Thyroid gland (tissue), 4 donors: ENCODE results near the gene KIF5C. TPM values are rescaled to one million over a fixed set of nuclear protein-coding genes. Genes with fewer than 3 reads are reported as not detected.

Experiments
- DNase-seq, 2 donors: peaks; one replicate each; pipeline ENCODE4 v3.0.0-alpha.2; 2019
- H3K27ac ChIP-seq, 3 donors: fragments of 200-600 bp; sonication (generic); 1 replicate in 2 of 3; 2 replicates in 1 of 3; pipeline ENCODE4 v1.5.1; 2016 to 2019; ENCODE audit warnings: mild to moderate bottlenecking in 1 of 3, moderate library complexity in 1 of 3
- H3K27me3 ChIP-seq: fragments of 200-600 bp; sonication (generic); one replicate; pipeline ENCODE4 v1.5.1; 2019
- H3K36me3 ChIP-seq, 2 donors: fragments of 200-600 bp; sonication (generic); one replicate each; pipeline ENCODE4 v1.5.1; 2016 to 2019
- H3K4me1 ChIP-seq, 2 donors: fragments of 200-600 bp; sonication (generic); one replicate each; pipeline ENCODE4 v1.5.1; 2017 to 2019
- H3K4me3 ChIP-seq, 3 donors: fragments of 200-600 bp; sonication (generic); replicated peaks in 1 of 3; 1 replicate in 2 of 3; 2 replicates in 1 of 3; pipeline ENCODE4 v1.5.1; 2016; ENCODE audit warnings: mild to moderate bottlenecking in 1 of 3
- H3K9me3 ChIP-seq: fragments of 200-600 bp; sonication (generic); one replicate; pipeline ENCODE4 v1.5.1; 2017
- CTCF ChIP-seq, 6 experiments: fragments of 200-600 bp in 3 of 6; fragments of 450-650 bp in 3 of 6; sonication (generic) in 3 of 6; IDR thresholded peaks; one replicate each; pipeline ENCODE4 v1.5.1; 2016 to 2019; ENCODE audit warnings: antibody characterized with exemption in 6 of 6, mild to moderate bottlenecking in 2 of 6, inconsistent platforms in 1 of 6, moderate library complexity in 1 of 6
- POLR2A ChIP-seq, 2 donors: fragments of 450-650 bp; IDR thresholded peaks; one replicate each; pipeline ENCODE4 v1.6.1; 2017; ENCODE audit warnings: antibody characterized with exemption in 2 of 2, mild to moderate bottlenecking in 2 of 2, moderate library complexity in 1 of 2
- WGBS, 2 donors: methylation state at CpG; one replicate each; pipeline ENCODE4 v1.1.5; 2017; 5-methylcytosine and 5-hydroxymethylcytosine counted together
- intact Hi-C: fragments of 100-400 bp; cut with DNase I; formaldehyde crosslinking; loops from one replicate; pipeline ENCODE4 v1.15.1; 2023
- total RNA-seq, 4 donors: library from RNA; depleted of rRNA; stranded (reverse); fragments of >200 nt; gene quantifications; one replicate each; pipeline ENCODE4 v1.2.3, GENCODE V29; 2016

Gene KIF5C
- total RNA-seq, 4 donors from 2014 or later: 1.9 to 2.8 (median 2.3) TPM

- Histone ChIP-seq H3K4me1 (peaks cover 11 to 23% of the 10 kb centered on the region in 2 donors), H3K9me3 (no peaks in the 10 kb centered on the region), H3K27ac (peak overlapping the region in 1 of 3 donors; percentile 17), H3K4me3 (no peak overlapping the region), H3K36me3 (no peaks in the 10 kb centered on the region), H3K27me3 (no peaks in the 10 kb centered on the region)
- 51 to 61% methylated on average over 6 of the region's 6 CpGs for WGBS, 2 donors
- TF ChIP-seq POLR2A (IDR thresholded peaks at IDR 0.05) (no peak), CTCF (IDR thresholded peaks at IDR 0.05) (no peak)
- intact Hi-C loops: no loop called here
- DNase-seq: peak; percentile 34 to 44
Measured at GRCh38 chr2:148903294-148903693, 28.3 kb downstream of the KIF5C start.

- Histone ChIP-seq H3K4me1 (peaks cover 11 to 23% of the 10 kb centered on the region in 2 donors), H3K27ac (no peak overlapping the region), H3K36me3 (no peaks in the 10 kb centered on the region), H3K9me3 (no peaks in the 10 kb centered on the region), H3K27me3 (no peaks in the 10 kb centered on the region), H3K4me3 (no peak overlapping the region)
- intact Hi-C loops: no loop called here
- DNase-seq: no peak
- TF ChIP-seq POLR2A (IDR thresholded peaks at IDR 0.05) (no peak), CTCF (IDR thresholded peaks at IDR 0.05) (no peak)
- WGBS, 2 donors: 82 to 88% methylated on average over 4 of the region's 4 CpGs
Measured at GRCh38 chr2:148903979-148904378, 29.0 kb downstream of the KIF5C start.

GRCh38 chr2:148906124-148906523 is 31.1 kb downstream of the KIF5C start:
- WGBS, 2 donors: 92 to 96% methylated on average over 4 of the region's 4 CpGs
- no peak for DNase-seq
- Histone ChIP-seq H3K4me3 (no peak overlapping the region), H3K9me3 (no peaks in the 10 kb centered on the region), H3K36me3 (no peaks in the 10 kb centered on the region), H3K27me3 (no peaks in the 10 kb centered on the region), H3K27ac (no peak overlapping the region), H3K4me1 (peaks cover 11 to 23% of the 10 kb centered on the region in 2 donors)
- TF ChIP-seq CTCF (IDR thresholded peaks at IDR 0.05): no peak
- intact Hi-C loops: no loop called here

- no peak overlapping the region for H3K27ac ChIP-seq
- TF ChIP-seq CTCF (IDR thresholded peaks at IDR 0.05) (no peak), POLR2A (IDR thresholded peaks at IDR 0.05) (no peak)
- no peaks in the 10 kb centered on the region for H3K9me3 ChIP-seq
- DNase-seq: no peak
- intact Hi-C loops: no loop called here
- no peak overlapping the region for H3K4me3 ChIP-seq
- WGBS, 2 donors: 89 to 93% methylated on average over 5 of the region's 5 CpGs
- peaks cover 11 to 13% of the 10 kb centered on the region in 2 donors for H3K4me1 ChIP-seq
- no peaks in the 10 kb centered on the region for H3K36me3 ChIP-seq
- H3K27me3 ChIP-seq: no peaks in the 10 kb centered on the region
Measured at GRCh38 chr2:148907085-148907785, 32.2 kb downstream of the KIF5C start.

GRCh38 chr2:148909114-148909513 is 34.1 kb downstream of the KIF5C start:
- intact Hi-C loops: no loop called here

More at GRCh38 chr2:148909114-148909513, 34.1 kb downstream of the KIF5C start:
- 55 to 62% methylated on average over 8 of the region's 8 CpGs for WGBS, 2 donors
- no peaks in the 10 kb centered on the region for H3K27me3 ChIP-seq
- H3K9me3 ChIP-seq: no peaks in the 10 kb centered on the region
- H3K4me1 ChIP-seq: no peaks in the 10 kb centered on the region
- no peak overlapping the region for H3K27ac ChIP-seq
- peak in 1 of 2 donors; percentile 5 for DNase-seq
- TF ChIP-seq POLR2A (IDR thresholded peaks at IDR 0.05) (no peak), CTCF (IDR thresholded peaks at IDR 0.05) (no peak)
- no peak overlapping the region for H3K4me3 ChIP-seq
- no peaks in the 10 kb centered on the region for H3K36me3 ChIP-seq
